ENCODE data around the gene CYSTM1.

Gene CYSTM1

DNA sequence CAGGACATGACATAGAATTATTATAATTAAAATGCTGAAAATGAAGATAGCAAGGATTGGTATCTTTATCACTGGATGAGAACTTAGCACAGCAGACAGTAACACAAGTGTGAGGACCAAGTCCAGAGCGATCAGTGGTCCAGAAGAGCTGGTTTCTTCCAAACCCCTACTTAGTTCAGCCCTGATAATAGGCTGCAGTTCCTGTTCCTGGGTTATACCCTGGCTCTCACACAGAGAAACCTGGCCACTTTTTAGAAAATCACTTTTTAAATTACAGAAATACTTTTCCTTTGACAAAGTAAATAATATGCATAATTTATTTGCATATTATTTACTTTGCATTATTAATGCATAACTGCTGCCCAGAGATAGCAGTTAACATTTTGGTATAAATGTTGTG lies 40.3 kb downstream of the CYSTM1 start:
- DNase-seq, result no peak

DNA sequence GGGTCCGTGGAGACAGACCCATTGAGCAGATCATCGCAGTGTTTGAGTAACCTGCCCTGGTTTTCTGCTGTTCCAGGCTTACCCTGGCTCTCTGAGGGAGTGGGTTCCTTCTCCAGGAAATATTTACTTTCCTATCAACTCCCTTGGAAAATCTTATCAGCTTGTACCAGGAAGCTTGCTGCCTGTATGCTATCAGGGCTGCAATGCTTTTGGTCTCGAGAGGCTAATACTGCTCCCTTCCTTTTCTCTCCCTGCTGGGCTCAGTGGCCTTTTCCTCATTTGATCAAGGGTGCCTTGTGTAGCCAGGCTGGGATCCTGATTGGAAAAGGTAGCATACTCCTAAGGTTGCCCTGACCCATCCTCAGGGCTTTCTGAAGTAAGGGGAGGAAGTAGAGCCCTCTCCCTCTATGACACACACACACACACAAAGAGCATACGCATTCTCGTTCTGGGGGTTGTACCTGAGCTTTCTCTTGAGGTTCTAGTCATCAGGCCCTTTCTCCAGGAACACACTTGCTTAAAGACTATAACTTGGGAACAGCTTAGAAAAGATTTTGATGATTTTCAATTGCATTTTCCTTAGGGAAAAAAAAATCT lies 41.6 kb downstream of the CYSTM1 start:
- no peak for DNase-seq

DNA sequence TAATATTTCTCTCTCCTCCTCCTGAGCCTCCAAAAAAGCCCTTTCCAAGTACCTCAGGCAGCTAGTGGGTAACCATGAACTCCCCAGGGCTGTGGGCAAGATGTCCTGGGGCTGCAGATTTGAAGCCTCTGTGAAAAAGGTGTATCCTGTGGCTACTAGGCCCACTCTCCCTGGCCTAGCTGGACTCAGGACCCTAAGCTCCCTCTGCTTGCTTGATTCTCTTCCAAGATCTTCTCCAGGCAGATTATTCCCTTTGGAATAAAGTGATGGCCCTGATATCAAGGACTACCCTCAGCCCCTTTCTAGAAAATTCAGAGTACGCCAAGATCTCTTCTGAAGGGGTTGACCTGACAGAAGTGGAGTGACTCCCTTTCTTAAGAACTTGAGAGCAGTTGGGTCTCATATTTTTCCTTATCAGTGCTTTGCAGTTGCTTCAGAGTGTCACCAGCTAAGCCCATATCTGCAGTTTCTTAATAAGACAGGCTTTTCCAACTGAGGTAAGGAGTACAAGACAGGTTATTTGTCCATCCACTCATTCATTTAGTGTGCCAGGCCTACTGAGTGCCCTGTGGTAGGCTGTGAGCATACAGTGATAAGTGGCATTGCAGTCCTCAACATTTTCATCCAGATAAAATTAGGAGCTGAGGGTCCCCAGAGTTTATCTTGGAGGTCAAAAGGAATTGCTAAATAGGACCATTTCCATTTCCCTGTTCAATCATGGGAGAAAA lies 42.5 kb downstream of the CYSTM1 start:
- no peak for DNase-seq

DNA sequence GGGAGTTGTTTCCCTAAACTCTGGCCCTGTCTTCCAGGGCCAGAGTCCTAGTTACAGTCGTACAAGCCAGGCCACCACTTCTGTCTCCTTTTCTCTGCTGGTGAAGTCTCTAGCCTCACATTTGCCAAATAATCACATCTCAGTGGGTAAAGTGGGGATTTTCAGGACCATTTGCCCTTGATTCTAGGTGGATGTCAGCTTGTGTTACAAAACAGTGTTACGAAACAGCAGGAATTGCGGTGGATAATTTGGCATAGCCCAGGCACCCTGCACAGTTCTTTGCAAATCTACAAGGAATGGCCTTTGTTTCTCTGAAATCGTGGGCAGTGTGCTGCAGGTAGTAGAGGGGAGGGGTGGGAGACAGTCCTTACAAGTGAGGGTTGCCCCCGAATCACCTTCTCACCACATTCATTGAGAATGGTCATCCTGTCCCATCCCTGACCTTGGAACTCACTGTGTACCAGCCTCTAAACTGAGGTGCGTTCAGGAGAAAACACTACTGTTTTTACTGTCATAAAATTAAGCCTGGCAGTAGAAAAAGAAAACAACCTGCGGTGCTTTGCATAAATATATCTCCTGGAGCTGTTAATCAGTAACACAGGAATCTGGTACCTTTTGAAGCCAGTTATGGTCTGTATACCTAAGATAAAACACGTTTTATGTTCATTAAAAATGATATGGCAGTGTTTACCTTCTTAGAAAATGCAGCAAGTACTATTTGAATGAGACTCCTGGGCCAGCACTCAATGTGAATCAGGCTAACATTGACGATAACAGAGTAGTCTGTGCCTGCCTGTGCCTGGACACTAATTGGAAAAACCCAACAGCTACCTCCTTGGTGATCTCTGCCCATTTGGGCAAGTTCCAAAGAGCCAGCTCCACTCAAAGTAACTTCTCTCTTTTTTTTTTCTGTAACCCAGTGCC lies 44.3 kb downstream of the CYSTM1 start:
- no peak for DNase-seq

DNA sequence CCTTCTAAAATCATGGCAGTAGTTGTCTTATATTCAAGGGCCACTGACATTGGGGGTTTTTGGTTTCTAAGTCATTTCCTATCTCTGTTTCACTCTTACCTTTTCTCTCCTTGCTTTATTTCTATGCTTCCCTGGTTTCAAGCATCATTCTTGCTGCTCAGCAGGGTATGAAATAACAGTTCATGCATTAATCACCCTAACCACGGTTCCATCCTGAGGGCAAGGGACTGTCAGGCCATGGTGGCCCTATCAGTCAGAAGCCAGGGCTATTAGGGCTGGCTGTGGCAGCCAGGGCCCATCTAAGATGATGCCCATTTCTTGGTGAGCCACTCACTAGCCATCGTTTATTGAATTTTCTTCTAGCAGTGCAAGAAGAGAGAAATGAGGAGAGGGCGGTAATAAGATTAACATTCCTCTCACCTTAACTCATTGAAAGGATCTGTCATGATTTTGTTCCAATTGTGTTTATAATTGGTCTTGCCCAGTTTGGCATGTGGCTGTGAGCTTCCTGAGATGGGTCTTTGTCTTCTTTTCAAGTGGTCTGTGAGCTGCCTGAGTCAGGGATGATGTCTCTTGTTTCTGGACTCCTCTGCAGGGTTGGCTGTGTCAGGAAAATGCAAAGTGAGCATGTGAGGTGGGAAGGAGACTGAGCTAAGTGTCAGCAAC lies 45.2 kb downstream of the CYSTM1 start:
- DNase-seq, result peak; percentile 59

DNA sequence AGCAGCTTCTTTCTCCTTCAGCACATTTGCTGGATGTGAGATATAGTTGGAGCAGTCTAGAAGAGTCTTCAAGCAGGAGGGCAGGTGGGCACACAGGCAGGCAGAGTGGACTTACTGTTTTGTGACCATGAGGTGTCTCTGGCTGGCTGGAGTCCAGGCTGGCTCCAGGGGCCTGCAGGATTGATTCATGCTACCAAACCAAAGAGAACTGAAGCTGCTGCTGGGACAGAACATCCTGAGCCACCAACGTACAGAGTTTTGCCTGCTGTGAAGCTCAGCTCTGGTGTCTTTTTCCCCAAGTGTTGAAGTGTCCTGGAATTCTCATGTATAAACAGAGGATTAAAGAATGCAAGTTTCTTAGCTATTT lies 45.7 kb downstream of the CYSTM1 start:
- DNase-seq, result no peak

- peak; percentile 82 for DNase-seq
Observed at GRCh38 chr5:140221697-140222223, 46.8 kb downstream of the CYSTM1 start.

GRCh38 chr5:140222416-140222815 lies 47.4 kb downstream of the CYSTM1 start:
- DNase-seq, result no peak

DNA sequence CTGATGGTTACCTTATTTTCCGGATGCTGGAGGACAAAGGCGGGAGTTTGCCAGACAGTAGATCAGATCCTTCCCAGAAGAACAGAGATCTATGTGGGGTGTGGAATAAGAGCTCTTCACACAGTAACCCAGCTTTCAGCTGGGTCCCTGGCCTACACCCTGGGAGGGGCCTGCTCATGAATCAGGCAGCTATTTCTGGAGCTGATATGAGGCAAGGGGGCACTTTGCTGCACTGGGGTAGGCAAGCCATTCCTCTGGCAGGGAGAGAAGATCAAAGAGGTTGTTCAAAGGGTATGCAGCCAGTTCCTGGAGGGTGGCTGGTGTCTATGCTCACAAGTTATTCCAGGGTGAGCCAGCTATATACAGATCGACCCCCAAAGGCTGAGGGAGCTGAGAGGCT lies 48.6 kb downstream of the CYSTM1 start:
- no peak for DNase-seq

DNA sequence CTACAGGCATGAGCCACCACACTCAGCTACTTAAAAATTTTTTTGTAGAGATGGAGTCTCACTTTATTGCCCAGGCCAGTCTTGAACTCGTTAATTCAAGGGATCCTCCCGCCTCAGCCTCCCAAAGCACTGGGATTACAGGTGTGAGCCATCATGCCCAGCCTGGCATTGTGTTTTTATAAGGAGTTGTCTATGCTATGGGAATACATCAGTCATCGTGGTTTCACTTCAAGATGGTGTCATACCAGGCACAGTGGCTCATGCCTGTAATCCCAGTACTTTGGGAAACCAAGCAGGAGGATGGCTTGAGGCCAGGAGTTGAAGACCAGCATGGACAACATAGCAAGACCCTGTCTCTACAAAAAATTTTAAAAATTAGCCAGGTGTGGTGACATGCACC lies 49.7 kb downstream of the CYSTM1 start:
- DNase-seq, result no peak

GRCh38 chr5:140225396-140225795 lies 50.4 kb downstream of the CYSTM1 start:
- no peak for DNase-seq

DNA sequence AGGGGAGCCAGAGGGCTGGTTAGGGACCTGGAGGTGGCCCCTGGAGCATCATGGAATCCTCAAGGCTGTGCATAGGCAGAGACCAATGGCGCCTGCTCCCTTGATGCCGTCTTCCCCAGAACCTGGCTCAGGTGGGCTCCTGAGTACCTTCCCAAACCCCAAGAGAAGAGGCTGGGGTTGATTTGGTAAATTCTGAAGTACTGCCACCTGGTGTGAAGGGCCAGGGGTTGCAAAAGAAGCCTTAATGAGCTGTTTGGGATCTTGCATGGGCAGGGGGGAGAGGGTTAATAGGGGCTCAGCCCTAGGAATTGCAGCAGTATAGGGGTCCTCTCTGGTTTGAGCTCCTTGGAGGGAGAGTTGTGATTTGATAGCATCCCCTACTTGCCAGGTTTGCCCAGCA lies 52.1 kb downstream of the CYSTM1 start:
- no peak for DNase-seq

GRCh38 chr5:140228364-140228837 lies 53.4 kb downstream of the CYSTM1 start:
- DNase-seq, result no peak

DNA sequence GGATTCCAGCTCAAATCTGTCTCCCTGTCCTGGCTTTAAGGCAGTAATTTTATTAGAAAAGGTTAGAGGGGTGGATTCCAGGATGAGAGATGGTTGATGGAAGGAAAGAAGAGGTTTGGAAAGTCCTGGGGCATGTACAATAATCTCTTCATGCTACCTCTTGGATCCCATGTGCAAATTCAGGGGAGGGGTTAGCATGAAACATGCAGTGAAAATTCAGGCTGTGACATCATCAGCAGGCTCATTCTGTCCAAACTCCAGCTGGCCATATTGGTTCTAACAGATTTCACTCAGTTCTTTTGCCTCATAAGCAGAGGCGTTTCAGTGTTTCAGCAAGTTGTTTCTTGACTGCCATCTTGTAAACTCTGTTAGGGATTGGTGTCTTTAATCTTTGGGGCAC lies 55.4 kb downstream of the CYSTM1 start:
- DNase-seq, result no peak

GRCh38 chr5:140232731-140233130 lies 57.7 kb downstream of the CYSTM1 start:
- DNase-seq, result no peak

- DNase-seq, result no peak
Observed at GRCh38 chr5:140234377-140234989, 59.5 kb downstream of the CYSTM1 start.

- no peak for DNase-seq
Observed at GRCh38 chr5:140235791-140236551, 61.0 kb downstream of the CYSTM1 start.

DNA sequence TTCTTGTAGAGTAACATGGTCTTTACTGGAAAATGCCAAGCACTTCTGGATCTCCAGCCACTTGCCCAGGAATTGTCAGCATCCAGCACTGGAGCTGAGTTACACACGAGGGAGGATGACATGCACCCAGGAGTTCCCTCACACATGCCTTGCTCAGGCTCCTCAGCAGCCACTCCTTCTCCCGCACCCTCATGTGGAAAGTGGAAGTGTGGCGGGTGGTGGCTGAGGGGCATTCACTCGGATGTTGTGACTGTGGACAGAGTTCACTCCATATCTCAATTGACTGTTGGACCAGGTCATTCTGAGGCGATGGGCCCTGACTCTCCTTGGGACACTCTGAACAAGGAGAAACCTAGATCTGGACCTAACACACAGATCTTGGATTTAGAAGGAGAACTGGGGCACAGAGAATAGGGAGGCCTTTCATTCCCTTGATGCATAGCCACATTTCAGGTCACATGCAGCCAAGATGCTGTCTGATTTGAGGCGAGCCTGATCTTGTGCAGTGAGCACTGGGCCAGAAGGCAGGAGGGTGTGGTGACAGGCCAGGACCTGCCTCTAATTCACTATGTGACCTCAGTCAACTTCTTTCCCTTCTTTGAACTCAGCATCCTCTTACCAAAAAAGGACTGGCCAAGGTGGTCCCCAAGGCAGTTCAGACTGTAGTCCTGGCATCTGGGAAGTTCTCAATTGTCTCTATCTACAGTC lies 62.1 kb downstream of the CYSTM1 start:
- DNase-seq, result no peak

- DNase-seq, result no peak
Observed at GRCh38 chr5:140238756-140239155, 63.8 kb downstream of the CYSTM1 start.

DNA sequence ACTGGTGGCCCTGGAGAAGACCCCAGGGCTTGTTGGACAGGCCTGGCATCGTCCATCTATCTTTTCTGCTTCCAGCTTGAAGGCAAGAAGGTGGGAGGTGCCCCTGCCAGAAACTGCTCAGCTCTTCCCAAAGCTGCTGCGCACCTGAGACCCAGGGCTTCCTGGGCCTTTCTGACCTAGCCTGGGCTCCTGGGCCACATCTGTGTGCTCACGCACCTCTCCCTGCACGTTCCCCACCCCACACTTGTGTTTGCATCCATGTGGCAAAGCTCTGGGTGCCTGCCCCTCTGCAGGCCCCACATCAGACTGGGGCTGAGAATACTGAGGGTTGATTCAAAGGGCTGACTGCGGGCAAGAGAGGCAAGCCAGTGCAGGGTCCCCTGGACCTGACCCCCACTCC lies 64.5 kb downstream of the CYSTM1 start:
- no peak for DNase-seq

Measured in fibroblast of upper back skin (primary cell).